HL-60 (cell line): ENCODE measurements around the gene SLC22A5.

Source experiments
- CTCF ChIP-seq: IDR thresholded peaks from one replicate; pipeline ENCODE4 v1.5.1; 2011; ENCODE audit warnings: low read length, control low read depth, inconsistent platforms; ENCODE audit not compliant: insufficient read depth
- GABPA ChIP-seq: IDR thresholded peaks from 2 replicates; pipeline ENCODE4 v1.6.1; 2012; ENCODE audit warnings: low read depth
- POLR2AphosphoS5 ChIP-seq: IDR thresholded peaks from 2 replicates; pipeline ENCODE4 v1.6.1; 2012; ENCODE audit warnings: low read depth

- no peak for TF ChIP-seq CTCF
- TF ChIP-seq POLR2AphosphoS5, result no peak
- TF ChIP-seq GABPA, result no peak
Observed at GRCh38 chr5:132319975-132320374, 49.5 kb upstream of the SLC22A5 start.
